Stimulated activated CD8-positive, alpha-beta memory T cell treated with anti-CD3 and anti-CD28 coated beads, Interleukin-4, amount 100 ng/mL, for 1 hour (primary cell): ENCODE measurements around the gene BTRC.

Experiments
- DNase-seq, 2 donors: peaks; one replicate each; pipeline ENCODE4 v3.0.0-alpha.2; 2020; ENCODE audit warnings: low read depth in 2 of 2, low spot score in 1 of 2

Gene BTRC

GRCh38 chr10:101476383-101476782 lies 122.4 kb downstream of the BTRC start:
- DNase-seq: no peak

GRCh38 chr10:101478956-101479355 lies 125.0 kb downstream of the BTRC start:
- no peak for DNase-seq

GRCh38 chr10:101481256-101481655 lies 127.3 kb downstream of the BTRC start:
- DNase-seq: no peak

GRCh38 chr10:101482568-101482967 lies 128.6 kb downstream of the BTRC start:
- no peak for DNase-seq

- DNase-seq: no peak
Observed at GRCh38 chr10:101484175-101484745, 130.3 kb downstream of the BTRC start.

GRCh38 chr10:101485207-101485606 lies 131.2 kb downstream of the BTRC start:
- DNase-seq: no peak

- DNase-seq: no peak
Observed at GRCh38 chr10:101485681-101486554, 132.0 kb downstream of the BTRC start.

- no peak for DNase-seq
Observed at GRCh38 chr10:101487399-101487798, 133.4 kb downstream of the BTRC start.

GRCh38 chr10:101489355-101489754 lies 135.4 kb downstream of the BTRC start:
- no peak for DNase-seq

GRCh38 chr10:101490026-101490425 lies 136.1 kb downstream of the BTRC start:
- no peak for DNase-seq

GRCh38 chr10:101492205-101492604 lies 138.2 kb downstream of the BTRC start:
- no peak for DNase-seq

- no peak for DNase-seq
Observed at GRCh38 chr10:101492814-101493213, 138.8 kb downstream of the BTRC start.

GRCh38 chr10:101493249-101493648 lies 139.3 kb downstream of the BTRC start:
- no peak for DNase-seq

- no peak for DNase-seq
Observed at GRCh38 chr10:101493782-101494281, 139.9 kb downstream of the BTRC start.

GRCh38 chr10:101494650-101495049 lies 140.7 kb downstream of the BTRC start:
- DNase-seq: no peak

GRCh38 chr10:101495324-101495925 lies 141.5 kb downstream of the BTRC start:
- no peak for DNase-seq

- DNase-seq: no peak
Observed at GRCh38 chr10:101504438-101504837, 150.5 kb downstream of the BTRC start.

- DNase-seq: no peak
Observed at GRCh38 chr10:101506829-101507661, 153.1 kb downstream of the BTRC start.

GRCh38 chr10:101507828-101508227 lies 153.9 kb downstream of the BTRC start:
- no peak for DNase-seq

GRCh38 chr10:101511938-101512337 lies 158.0 kb downstream of the BTRC start:
- no peak for DNase-seq

- no peak for DNase-seq
Observed at GRCh38 chr10:101512738-101513137, 158.8 kb downstream of the BTRC start.
